Smooth muscle cell (in vitro differentiated cells): ENCODE results near the gene CPVL. TPM values are rescaled to one million over a fixed set of nuclear protein-coding genes. Genes with fewer than 3 reads are reported as not detected.

Experiments
- DNase-seq: peaks from one replicate; lab custom pipeline; 2025; ENCODE audit not compliant: unreplicated experiment; lab: John Stamatoyannopoulos, UW
- H2AFZ ChIP-seq: fragments of 200-600 bp; sonication (generic); 2 replicates; pipeline ENCODE4 v1.6.0; 2016; ENCODE audit warnings: antibody characterized with exemption, low read depth, mild to moderate bottlenecking
- H3F3A ChIP-seq: fragments of 200-600 bp; sonication (generic); 2 replicates; pipeline ENCODE4 v1.6.0; 2017; ENCODE audit warnings: antibody characterized with exemption, low read depth
- H3K27ac ChIP-seq: fragments of 200-600 bp; sonication (generic); 2 replicates; pipeline ENCODE4 v1.5.1; 2016; ENCODE audit warnings: low read depth, mild to moderate bottlenecking
- H3K27me3 ChIP-seq: fragments of 200-600 bp; sonication (generic); 2 replicates; pipeline ENCODE4 v1.6.1; 2016; ENCODE audit warnings: low read depth, mild to moderate bottlenecking
- H3K36me3 ChIP-seq: fragments of 200-600 bp; sonication (generic); 2 replicates; pipeline ENCODE4 v1.5.1; 2016; ENCODE audit warnings: low read depth
- H3K4me1 ChIP-seq: fragments of 200-600 bp; sonication (generic); 2 replicates; pipeline ENCODE4 v1.5.1; 2016; ENCODE audit warnings: low read depth
- H3K4me2 ChIP-seq: fragments of 200-600 bp; sonication (generic); 2 replicates; pipeline ENCODE4 v1.6.0; 2016; ENCODE audit warnings: mild to moderate bottlenecking
- H3K4me3 ChIP-seq: fragments of 200-600 bp; sonication (generic); 2 replicates; pipeline ENCODE4 v1.5.1; 2016; ENCODE audit warnings: mild to moderate bottlenecking
- H3K79me2 ChIP-seq: fragments of 200-600 bp; sonication (generic); 2 replicates; pipeline ENCODE4 v1.6.0; 2016; ENCODE audit warnings: low read depth, mild to moderate bottlenecking
- H3K9ac ChIP-seq: fragments of 200-600 bp; sonication (generic); 2 replicates; pipeline ENCODE4 v1.6.0; 2016; ENCODE audit warnings: low read depth
- H3K9me3 ChIP-seq: fragments of 200-600 bp; sonication (generic); replicated peaks from 2 replicates; pipeline ENCODE4 v1.5.1; 2016; ENCODE audit warnings: low read depth
- H4K20me1 ChIP-seq: fragments of 200-600 bp; sonication (generic); 2 replicates; pipeline ENCODE4 v1.6.0; 2016; ENCODE audit warnings: low read depth
- CTCF ChIP-seq: fragments of 200-600 bp; sonication (generic); IDR thresholded peaks from 2 replicates; pipeline ENCODE4 v1.5.1; 2017; ENCODE audit warnings: borderline replicate concordance, mild to moderate bottlenecking, antibody characterized with exemption; ENCODE audit not compliant: insufficient read depth, poor library complexity, severe bottlenecking
- WGBS: methylation state at CpG from one replicate; pipeline ENCODE4 v1.1.7; 2016; ENCODE audit warnings: low lambda C conversion rate; 5-methylcytosine and 5-hydroxymethylcytosine counted together
- polyA plus RNA-seq: library from polyadenylated mRNA; unstranded; fragments of >200 nt; fragmentation: Nextera tagmentation; extraction: Ambion mirVana; gene quantifications from 2 replicates; pipeline ENCODE4 v1.2.1, GENCODE V29; 2016
- total RNA-seq: library from RNA; depleted of rRNA; stranded (reverse); fragments of >200 nt; gene quantifications from 2 replicates; pipeline ENCODE4 v1.2.3, GENCODE V29; 2014

CPVL gene
- total and polyA plus RNA-seq, 2 experiments from 2014 or later: 7.2 to 29.8 TPM

DNA sequence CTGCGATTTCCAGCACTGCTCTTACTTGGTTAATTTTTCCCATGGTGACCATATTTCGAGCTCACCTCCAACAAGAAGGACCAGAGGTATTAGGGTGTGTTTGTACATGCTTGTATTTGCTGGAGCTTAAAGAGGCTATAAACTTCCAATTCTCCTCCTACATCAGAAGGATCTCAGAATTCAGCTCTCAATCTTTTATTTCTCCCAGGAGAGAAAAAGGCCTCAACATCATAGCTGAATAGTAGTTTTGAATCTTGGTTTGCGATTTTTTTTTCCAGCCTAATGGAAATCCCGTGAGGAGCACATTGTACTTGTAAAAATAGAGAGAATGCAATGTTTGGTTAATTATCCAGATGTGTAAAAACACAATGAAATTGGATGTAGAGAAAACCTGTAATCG lies 69.7 kb downstream of the CPVL start:
- H3K36me3 ChIP-seq: no peaks in the 10 kb centered on the region
- peak overlapping the region; percentile 94 for H3K27ac ChIP-seq
- no peaks in the 10 kb centered on the region for H3K9me3 ChIP-seq
- no peak overlapping the region for H2AFZ ChIP-seq
- H3K4me2 ChIP-seq: no peak overlapping the region
- no peak for TF ChIP-seq CTCF
- H4K20me1 ChIP-seq: no peaks in the 10 kb centered on the region
- 85% methylated on average over 5 of the region's 5 CpGs for WGBS
- no peak overlapping the region for H3K4me3 ChIP-seq
- H3K27me3 ChIP-seq: no peaks in the 10 kb centered on the region
- no peak for DNase-seq
- no peaks in the 10 kb centered on the region for H3F3A ChIP-seq
- H3K79me2 ChIP-seq: no peaks in the 10 kb centered on the region
- H3K9ac ChIP-seq: no peak overlapping the region
- peaks cover 2% of the 10 kb centered on the region for H3K4me1 ChIP-seq

DNA sequence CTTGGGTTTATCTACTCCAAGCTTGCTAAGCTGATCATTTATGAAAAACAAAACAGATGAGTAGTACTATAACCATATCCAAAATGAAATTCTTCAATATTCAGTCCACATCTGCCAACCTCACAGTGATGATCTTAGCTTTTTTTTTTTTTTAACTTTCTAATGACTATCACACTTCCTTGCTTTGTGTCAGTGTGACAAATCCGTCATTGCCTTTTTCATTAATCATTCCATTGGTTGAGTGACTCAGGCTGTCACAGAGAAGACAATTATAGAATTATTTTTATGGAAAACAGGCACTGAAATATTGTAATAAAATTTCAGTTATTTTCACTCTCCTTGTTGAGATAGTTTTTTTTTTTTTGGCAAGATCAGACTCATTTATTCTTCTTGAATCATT lies 70.7 kb downstream of the CPVL start:
- Histone ChIP-seq H3K9ac (no peak overlapping the region), H2AFZ (no peak overlapping the region), H3F3A (no peaks in the 10 kb centered on the region), H4K20me1 (no peaks in the 10 kb centered on the region), H3K4me1 (peaks cover 6% of the 10 kb centered on the region), H3K27ac (no peak overlapping the region), H3K36me3 (no peaks in the 10 kb centered on the region), H3K27me3 (no peaks in the 10 kb centered on the region), H3K4me2 (no peak overlapping the region), H3K9me3 (no peaks in the 10 kb centered on the region), H3K4me3 (no peak overlapping the region), H3K79me2 (no peaks in the 10 kb centered on the region)
- DNase-seq: no peak
- no peak for TF ChIP-seq CTCF
- 88% methylated on average over 1 of the region's 1 CpG for WGBS

DNA sequence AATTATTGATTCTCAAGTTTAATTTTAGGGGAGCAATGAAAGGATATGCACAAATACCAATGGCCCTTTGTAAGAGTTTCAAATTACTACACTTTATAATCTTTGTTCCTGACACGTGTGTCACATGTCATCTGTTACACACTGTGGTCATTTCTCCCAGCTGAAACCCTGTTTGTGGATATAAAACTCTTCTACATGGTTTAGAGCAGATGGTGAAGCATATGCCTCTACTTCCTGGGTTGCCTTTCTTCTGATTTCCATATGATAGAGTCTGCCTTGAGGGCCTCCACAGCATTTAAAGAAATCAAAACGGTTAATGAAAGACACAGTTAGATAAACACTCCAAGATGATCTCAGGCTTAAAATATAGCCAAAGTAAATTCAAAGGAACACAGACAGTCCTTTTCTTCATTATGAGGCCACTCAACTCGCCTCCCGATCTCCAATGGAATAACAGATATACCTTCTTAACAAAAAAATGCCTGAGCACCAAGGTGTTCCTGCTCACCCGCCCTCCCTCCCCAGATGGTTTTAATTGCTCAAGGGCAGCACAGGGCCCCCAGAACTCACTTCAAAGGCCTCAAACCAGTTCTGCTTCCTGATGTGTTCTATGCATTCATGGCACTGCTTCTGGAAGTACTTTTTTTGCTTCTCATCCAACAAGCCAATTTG lies 75.0 kb downstream of the CPVL start:
- Histone ChIP-seq H2AFZ (no peak overlapping the region), H4K20me1 (no peaks in the 10 kb centered on the region), H3K79me2 (no peaks in the 10 kb centered on the region), H3K36me3 (no peaks in the 10 kb centered on the region), H3K27me3 (no peaks in the 10 kb centered on the region), H3K4me1 (peaks cover 6% of the 10 kb centered on the region), H3K9ac (no peak overlapping the region), H3K9me3 (no peaks in the 10 kb centered on the region), H3K4me3 (no peak overlapping the region), H3F3A (no peaks in the 10 kb centered on the region), H3K27ac (no peak overlapping the region), H3K4me2 (no peak overlapping the region)
- WGBS: 81% methylated on average over 5 of the region's 5 CpGs
- no peak for TF ChIP-seq CTCF
- no peak for DNase-seq

DNA sequence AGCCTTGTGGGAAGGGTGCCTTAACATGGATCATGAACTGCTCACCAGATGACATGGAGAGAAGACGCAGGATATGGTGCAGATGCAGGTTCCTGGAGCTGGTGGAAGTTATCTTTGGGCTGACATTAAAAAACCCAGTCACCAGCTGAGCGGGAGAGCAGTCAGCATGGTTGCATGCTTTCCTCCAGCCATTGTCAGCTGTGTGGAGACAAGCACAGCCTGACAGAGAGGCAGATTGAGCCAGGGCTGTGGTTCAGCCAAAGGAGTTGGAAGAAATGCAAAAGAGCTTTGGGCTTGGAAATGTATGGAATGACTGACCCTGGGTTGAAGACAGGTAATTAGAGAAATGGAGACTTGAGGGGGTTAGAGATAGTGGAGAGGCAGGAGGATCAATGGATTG lies 79.7 kb downstream of the CPVL start:
- H3K9ac ChIP-seq: no peak overlapping the region
- H3K36me3 ChIP-seq: no peaks in the 10 kb centered on the region
- no peak overlapping the region for H3K27ac ChIP-seq
- peaks cover 4% of the 10 kb centered on the region for H3K4me1 ChIP-seq
- no peaks in the 10 kb centered on the region for H3K9me3 ChIP-seq
- H3K27me3 ChIP-seq: no peaks in the 10 kb centered on the region
- no peak for DNase-seq
- H2AFZ ChIP-seq: no peak overlapping the region
- no peak for TF ChIP-seq CTCF
- no peaks in the 10 kb centered on the region for H3K79me2 ChIP-seq
- no peaks in the 10 kb centered on the region for H3F3A ChIP-seq
- no peaks in the 10 kb centered on the region for H4K20me1 ChIP-seq
- WGBS: 94% methylated on average over 2 of the region's 2 CpGs
- no peak overlapping the region for H3K4me2 ChIP-seq
- H3K4me3 ChIP-seq: no peak overlapping the region
